Calu3 (cell line): Measurements from ENCODE around the gene CACNA1D. TPM values are rescaled to one million over a fixed set of nuclear protein-coding genes. Genes with fewer than 3 reads are reported as not detected.

Source experiments
- BruUV-seq: library from RNA; stranded (reverse); fragments of 400-500 nt; replicated peaks from 2 replicates; lab custom pipeline; 2021; lab: Mats Ljungman, UMichigan
- CTCF ChIA-PET: fragments of 300-600 bp; sonication (Branson Sonifier 250); formaldehyde crosslinking; loops from one replicate; lab custom pipeline; 2022; ENCODE audit warnings: antibody characterized with exemption; lab: Charles Lee
- DNase-seq: peaks from one replicate; pipeline ENCODE4 v3.0.0; 2022
- H3K27ac Mint-ChIP-seq: one replicate; pipeline ENCODE4 v1.8.0; 2022; ENCODE audit warnings: mixed read lengths; ENCODE audit not compliant: unreplicated experiment
- H3K27me3 Mint-ChIP-seq: one replicate; pipeline ENCODE4 v1.8.0; 2022; ENCODE audit warnings: mixed read lengths; ENCODE audit not compliant: unreplicated experiment
- H3K36me3 Mint-ChIP-seq: one replicate; pipeline ENCODE4 v1.8.0; 2022; ENCODE audit warnings: mild to moderate bottlenecking, moderate library complexity, mixed read lengths; ENCODE audit not compliant: insufficient read depth, unreplicated experiment
- H3K4me1 Mint-ChIP-seq: one replicate; pipeline ENCODE4 v1.8.0; 2022; ENCODE audit warnings: mild to moderate bottlenecking, low read depth, mixed read lengths; ENCODE audit not compliant: unreplicated experiment
- H3K4me3 Mint-ChIP-seq: one replicate; pipeline ENCODE4 v1.8.0; 2022; ENCODE audit warnings: mild to moderate bottlenecking, low read depth, moderate library complexity, mixed read lengths; ENCODE audit not compliant: unreplicated experiment
- H3K9me3 Mint-ChIP-seq: one replicate; pipeline ENCODE4 v1.8.0; 2022; ENCODE audit warnings: low read depth, mixed read lengths; ENCODE audit not compliant: unreplicated experiment
- intact Hi-C: fragments of 100-400 bp; cut with micrococcal nuclease; formaldehyde crosslinking; loops from one replicate; pipeline ENCODE4 v1.10.0; 2022; ENCODE audit not compliant: unreplicated experiment
- total RNA-seq: library from RNA; stranded (reverse); gene quantifications from 2 replicates; pipeline ENCODE4 v1.2.3, GENCODE V29; 2022
- TF ChIP-seq, protein P1 (sequence below): fragments of 200-600 bp; IDR thresholded peaks from one replicate; pipeline ENCODE4 v1.8.0; 2022; ENCODE audit warnings: antibody characterized with exemption; ENCODE audit not compliant: unreplicated experiment

Gene CACNA1D
- total RNA-seq, 1 experiment from 2014 or later = 48.3 TPM

GRCh38 chr3:53829605-53830004 lies 335.2 kb downstream of the CACNA1D start:
- TF ChIP-seq, protein P1, sequence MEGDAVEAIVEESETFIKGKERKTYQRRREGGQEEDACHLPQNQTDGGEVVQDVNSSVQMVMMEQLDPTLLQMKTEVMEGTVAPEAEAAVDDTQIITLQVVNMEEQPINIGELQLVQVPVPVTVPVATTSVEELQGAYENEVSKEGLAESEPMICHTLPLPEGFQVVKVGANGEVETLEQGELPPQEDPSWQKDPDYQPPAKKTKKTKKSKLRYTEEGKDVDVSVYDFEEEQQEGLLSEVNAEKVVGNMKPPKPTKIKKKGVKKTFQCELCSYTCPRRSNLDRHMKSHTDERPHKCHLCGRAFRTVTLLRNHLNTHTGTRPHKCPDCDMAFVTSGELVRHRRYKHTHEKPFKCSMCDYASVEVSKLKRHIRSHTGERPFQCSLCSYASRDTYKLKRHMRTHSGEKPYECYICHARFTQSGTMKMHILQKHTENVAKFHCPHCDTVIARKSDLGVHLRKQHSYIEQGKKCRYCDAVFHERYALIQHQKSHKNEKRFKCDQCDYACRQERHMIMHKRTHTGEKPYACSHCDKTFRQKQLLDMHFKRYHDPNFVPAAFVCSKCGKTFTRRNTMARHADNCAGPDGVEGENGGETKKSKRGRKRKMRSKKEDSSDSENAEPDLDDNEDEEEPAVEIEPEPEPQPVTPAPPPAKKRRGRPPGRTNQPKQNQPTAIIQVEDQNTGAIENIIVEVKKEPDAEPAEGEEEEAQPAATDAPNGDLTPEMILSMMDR = no peak
- no peak for DNase-seq
- no peak overlapping the region for H3K4me3 Mint-ChIP-seq
- H3K9me3 Mint-ChIP-seq = no peaks in the 10 kb centered on the region
- intact Hi-C loops = no loop called here
- no peak overlapping the region for H3K27ac Mint-ChIP-seq
- H3K27me3 Mint-ChIP-seq = no peaks in the 10 kb centered on the region
- no TSS peak for BruUV-seq
- peaks cover 19% of the 10 kb centered on the region for H3K36me3 Mint-ChIP-seq
- peaks cover 33% of the 10 kb centered on the region for H3K4me1 Mint-ChIP-seq
- CTCF ChIA-PET = interaction anchor here (0.5 to 0.6 kb wide), 2 partner anchors 516 to 1702 kb away, joined by 3 read pairs; no protein-coding TSS in a partner anchor

- H3K4me1 Mint-ChIP-seq = peaks cover 30% of the 10 kb centered on the region
- TF ChIP-seq, protein P1 = no peak
- CTCF ChIA-PET = no interaction called here
- H3K4me3 Mint-ChIP-seq = no peak overlapping the region
- H3K27me3 Mint-ChIP-seq = no peaks in the 10 kb centered on the region
- H3K36me3 Mint-ChIP-seq = peaks cover 12% of the 10 kb centered on the region
- H3K27ac Mint-ChIP-seq = no peak overlapping the region
- BruUV-seq = no TSS peak
- no peak for DNase-seq
- intact Hi-C loops = no loop called here
- no peaks in the 10 kb centered on the region for H3K9me3 Mint-ChIP-seq
These were observed 336.5 kb downstream of the CACNA1D start for GRCh38 chr3:53830944-53831343.

- H3K4me1 Mint-ChIP-seq = peaks cover 11% of the 10 kb centered on the region
- no peak for DNase-seq
- H3K27ac Mint-ChIP-seq = no peak overlapping the region
- H3K27me3 Mint-ChIP-seq = no peaks in the 10 kb centered on the region
- H3K9me3 Mint-ChIP-seq = no peaks in the 10 kb centered on the region
- intact Hi-C loops = no loop called here
- TF ChIP-seq, protein P1 = no peak
- CTCF ChIA-PET = no interaction called here
- BruUV-seq = no TSS peak
- no peak overlapping the region for H3K4me3 Mint-ChIP-seq
- peaks cover 21% of the 10 kb centered on the region for H3K36me3 Mint-ChIP-seq
These were observed 338.7 kb downstream of the CACNA1D start for GRCh38 chr3:53833053-53833645.

DNA sequence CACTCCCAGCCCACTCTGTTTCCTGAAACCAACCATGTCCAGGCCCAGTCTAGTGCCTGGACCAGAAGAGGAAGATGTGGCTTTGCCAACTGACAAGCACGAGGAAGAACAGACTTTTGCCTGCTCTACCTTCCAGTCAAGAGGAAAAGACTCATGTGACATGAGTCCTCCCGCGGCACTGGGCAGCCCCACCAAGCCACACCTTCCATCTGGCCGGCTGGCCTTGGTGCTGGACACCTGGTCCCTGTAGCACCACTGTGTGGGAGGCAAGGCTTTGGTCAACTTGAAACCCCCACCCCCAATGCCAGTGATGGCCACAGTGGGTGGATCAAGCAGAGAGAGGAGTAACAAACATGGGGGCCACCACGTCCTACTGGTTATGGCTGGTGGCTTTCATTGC lies 339.3 kb downstream of the CACNA1D start:
- no peaks in the 10 kb centered on the region for H3K27me3 Mint-ChIP-seq
- peaks cover 23% of the 10 kb centered on the region for H3K36me3 Mint-ChIP-seq
- intact Hi-C loops = no loop called here
- TF ChIP-seq, protein P1 = no peak
- H3K4me1 Mint-ChIP-seq = peaks cover 6% of the 10 kb centered on the region
- BruUV-seq = no TSS peak
- H3K9me3 Mint-ChIP-seq = no peaks in the 10 kb centered on the region
- no peak overlapping the region for H3K4me3 Mint-ChIP-seq
- no peak for DNase-seq
- H3K27ac Mint-ChIP-seq = no peak overlapping the region
- CTCF ChIA-PET = no interaction called here
